Kidney epithelial cell (primary cell): ENCODE measurements around the gene UBR4. TPM values are rescaled to one million over a fixed set of nuclear protein-coding genes. Genes with fewer than 3 reads are reported as not detected.

Source experiments
- DNase-seq: peaks from one replicate; pipeline ENCODE4 v3.0.0-alpha.2; 2010; ENCODE audit warnings: low read depth
- H3K27me3 ChIP-seq: 2 replicates; pipeline ENCODE4 v1.6.0; 2011; ENCODE audit warnings: low read length; ENCODE audit not compliant: control insufficient read depth, insufficient read depth
- H3K36me3 ChIP-seq: 2 replicates; pipeline ENCODE4 v1.5.1; 2011; ENCODE audit warnings: low read length; ENCODE audit not compliant: control insufficient read depth, insufficient read depth
- H3K4me3 ChIP-seq: 2 replicates; pipeline ENCODE4 v1.5.1; 2011; ENCODE audit warnings: low read depth, mild to moderate bottlenecking, control low read depth, low read length
- CTCF ChIP-seq: IDR thresholded peaks from 2 replicates; pipeline ENCODE4 v1.5.1; 2011; ENCODE audit warnings: mild to moderate bottlenecking, moderate library complexity, low read length, control low read depth, inconsistent platforms; ENCODE audit not compliant: insufficient read depth, poor library complexity, severe bottlenecking
- total RNA-seq: library from RNA; depleted of rRNA; stranded (reverse); fragments of >200 nt; gene quantifications from 2 replicates; pipeline ENCODE4 v1.2.3, GENCODE V29; 2015

The UBR4 gene
- total RNA-seq, 1 donor from 2014 or later = 125 TPM

DNA sequence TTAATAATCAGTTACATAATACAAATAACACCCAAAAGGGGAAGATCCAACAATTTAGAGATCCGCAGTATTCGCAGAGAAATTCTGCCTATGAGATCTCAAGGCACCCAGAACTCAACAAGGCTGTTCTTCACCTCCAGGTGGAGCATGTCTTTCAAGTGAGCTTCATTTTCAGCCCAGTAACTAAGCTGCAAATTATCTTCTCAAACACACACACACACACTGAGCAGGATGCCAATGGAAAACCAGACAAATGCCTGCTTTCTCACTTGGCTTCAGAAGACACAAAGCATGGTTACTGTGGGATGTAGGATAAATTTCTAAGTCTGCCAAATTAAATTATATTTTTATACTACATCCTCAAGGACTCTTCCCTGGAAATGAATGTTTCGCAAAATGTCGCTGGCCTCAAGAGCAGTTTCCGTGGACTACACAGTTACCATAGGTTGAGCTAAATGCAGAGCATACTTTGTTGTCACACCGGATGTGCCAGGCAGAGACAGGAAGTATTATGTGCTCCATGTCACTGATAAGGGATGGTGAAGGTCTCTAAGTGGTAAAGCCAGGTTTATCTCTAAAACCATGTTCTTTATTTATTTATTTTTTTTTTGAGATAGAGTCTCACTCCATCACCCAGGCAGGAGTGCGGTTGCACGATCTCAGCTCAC lies 30.3 kb downstream of the UBR4 start:
- H3K27me3 ChIP-seq = no peaks in the 10 kb centered on the region
- TF ChIP-seq CTCF = peak; percentile 21
- H3K4me3 ChIP-seq = no peak overlapping the region
- peaks cover 3% of the 10 kb centered on the region for H3K36me3 ChIP-seq
- DNase-seq = no peak

GRCh38 chr1:19178734-19179398 lies 31.2 kb downstream of the UBR4 start:
- DNase-seq = no peak
- TF ChIP-seq CTCF = no peak
- H3K36me3 ChIP-seq = peaks cover 3% of the 10 kb centered on the region
- no peaks in the 10 kb centered on the region for H3K27me3 ChIP-seq
- H3K4me3 ChIP-seq = no peak overlapping the region

DNA sequence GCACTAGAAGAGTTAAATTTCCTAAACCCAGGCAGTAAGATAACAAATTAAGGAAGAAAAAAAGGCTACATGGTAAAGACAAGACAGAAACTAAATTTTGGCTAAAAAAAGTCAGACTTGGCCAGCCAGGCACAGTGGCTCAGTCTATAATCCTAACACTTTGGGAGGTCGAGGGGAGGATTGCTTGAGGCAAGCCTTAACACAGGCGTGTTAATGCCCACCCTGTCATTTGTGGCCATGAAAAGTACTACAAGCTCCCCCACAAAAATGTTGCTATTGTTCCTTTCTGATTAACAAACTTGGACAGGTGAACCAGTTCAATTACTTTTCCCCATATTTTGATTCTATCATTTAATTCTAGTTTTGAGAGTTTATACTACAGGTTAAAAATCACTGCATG lies 32.3 kb downstream of the UBR4 start:
- DNase-seq = no peak
- no peak for TF ChIP-seq CTCF

DNA sequence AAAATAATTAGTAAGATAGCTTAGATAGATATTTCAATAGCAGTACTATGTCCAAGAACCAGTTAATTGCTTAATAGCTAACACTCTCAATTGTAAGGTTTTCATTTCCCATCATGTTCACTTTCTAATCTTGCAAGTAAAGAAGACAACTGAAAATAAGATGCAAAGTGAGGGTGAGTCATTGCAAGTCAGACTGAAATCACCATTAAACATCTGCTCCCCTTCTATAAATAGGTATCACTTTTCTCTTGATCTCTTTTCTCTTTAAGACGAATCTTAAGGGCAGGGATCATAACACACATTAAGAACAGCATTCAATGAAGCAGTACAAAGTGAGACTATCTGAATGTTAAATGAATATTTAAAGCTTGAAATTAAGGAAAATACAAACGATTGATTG lies 40.4 kb downstream of the UBR4 start:
- TF ChIP-seq CTCF = no peak
- peaks cover 1% of the 10 kb centered on the region for H3K36me3 ChIP-seq
- H3K4me3 ChIP-seq = no peak overlapping the region
- no peak for DNase-seq
- no peaks in the 10 kb centered on the region for H3K27me3 ChIP-seq

More for the DNA sequence above, 32.3 kb downstream of the UBR4 start:
- no peaks in the 10 kb centered on the region for H3K27me3 ChIP-seq
- peaks cover 1% of the 10 kb centered on the region for H3K36me3 ChIP-seq
- no peak overlapping the region for H3K4me3 ChIP-seq

GRCh38 chr1:19167140-19167539 lies 42.9 kb downstream of the UBR4 start:
- no peak for TF ChIP-seq CTCF
- peaks cover 1% of the 10 kb centered on the region for H3K36me3 ChIP-seq
- H3K4me3 ChIP-seq = no peak overlapping the region
- no peaks in the 10 kb centered on the region for H3K27me3 ChIP-seq
- DNase-seq = no peak
